Measurements from ENCODE around the gene GSG1L. TPM values are rescaled to one million over a fixed set of nuclear protein-coding genes. Genes with fewer than 3 reads are reported as not detected.
A peak's percentile ranks its signal among the peaks of the same experiment; 100 is the strongest.

GSG1L gene
- total and polyA plus RNA-seq, 2 experiments from 2014 or later = not detected

DNA sequence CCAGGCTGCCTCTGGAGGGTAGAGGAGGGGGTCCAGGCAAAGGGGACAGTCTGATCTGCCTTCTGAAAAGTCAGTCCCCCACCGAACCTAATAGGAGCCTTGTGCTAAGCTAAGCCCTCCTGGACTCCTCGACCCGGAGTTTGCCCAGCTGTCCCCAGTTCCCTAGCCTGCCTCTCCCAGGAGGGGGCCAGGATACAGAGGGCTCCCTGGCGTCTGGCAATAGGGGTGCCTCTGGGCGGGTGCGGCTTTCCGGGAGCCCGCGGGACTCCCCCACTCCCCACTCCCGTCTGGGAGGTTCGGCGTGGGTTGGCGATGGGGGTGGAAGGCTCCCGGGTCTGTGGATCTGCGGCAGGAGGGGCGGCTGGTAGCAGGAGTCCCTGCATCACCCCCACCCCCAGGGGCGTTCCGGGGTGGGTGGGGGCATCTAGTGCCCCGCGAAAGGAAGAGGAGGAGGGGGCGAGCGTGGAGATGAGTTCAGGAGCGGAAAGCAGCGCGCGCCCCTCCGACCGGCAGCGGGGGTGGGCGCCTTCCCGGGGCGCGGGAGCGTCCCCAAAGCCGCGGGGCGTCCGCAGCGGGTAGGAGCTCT lies 1.2 kb downstream of the GSG1L start:
- Histone ChIP-seq H3K27ac (no peak overlapping the region), H3K4me3 (no peak overlapping the region), H2AFZ (no peak overlapping the region), H3K9me2 (replicated peaks; ENCODE audit: insufficient read depth) (no peaks in the 10 kb centered on the region), H3K27me3 (peaks cover 72% of the 10 kb centered on the region), H3K4me1 (ENCODE audit: insufficient read depth) (no peaks in the 10 kb centered on the region), H3K9me3 (ENCODE audit: low read depth) (no peaks in the 10 kb centered on the region), H3K79me2 (no peaks in the 10 kb centered on the region), H4K20me1 (ENCODE audit: insufficient read depth, poor library complexity, severe bottlenecking) (no peaks in the 10 kb centered on the region), H3K4me2 (peak overlapping the region; percentile 75), H3K36me3 (replicated peaks; ENCODE audit: insufficient read depth, low read depth) (no peaks in the 10 kb centered on the region)
- DNase-seq (ENCODE audit: low spot score) = no peak
- TF ChIP-seq, protein P1, sequence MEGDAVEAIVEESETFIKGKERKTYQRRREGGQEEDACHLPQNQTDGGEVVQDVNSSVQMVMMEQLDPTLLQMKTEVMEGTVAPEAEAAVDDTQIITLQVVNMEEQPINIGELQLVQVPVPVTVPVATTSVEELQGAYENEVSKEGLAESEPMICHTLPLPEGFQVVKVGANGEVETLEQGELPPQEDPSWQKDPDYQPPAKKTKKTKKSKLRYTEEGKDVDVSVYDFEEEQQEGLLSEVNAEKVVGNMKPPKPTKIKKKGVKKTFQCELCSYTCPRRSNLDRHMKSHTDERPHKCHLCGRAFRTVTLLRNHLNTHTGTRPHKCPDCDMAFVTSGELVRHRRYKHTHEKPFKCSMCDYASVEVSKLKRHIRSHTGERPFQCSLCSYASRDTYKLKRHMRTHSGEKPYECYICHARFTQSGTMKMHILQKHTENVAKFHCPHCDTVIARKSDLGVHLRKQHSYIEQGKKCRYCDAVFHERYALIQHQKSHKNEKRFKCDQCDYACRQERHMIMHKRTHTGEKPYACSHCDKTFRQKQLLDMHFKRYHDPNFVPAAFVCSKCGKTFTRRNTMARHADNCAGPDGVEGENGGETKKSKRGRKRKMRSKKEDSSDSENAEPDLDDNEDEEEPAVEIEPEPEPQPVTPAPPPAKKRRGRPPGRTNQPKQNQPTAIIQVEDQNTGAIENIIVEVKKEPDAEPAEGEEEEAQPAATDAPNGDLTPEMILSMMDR (IDR thresholded peaks at IDR 0.05; ENCODE audit: poor library complexity) = no peak
- TF ChIP-seq EZH2 (IDR thresholded peaks at IDR 0.05; ENCODE audit: borderline replicate concordance) = peak; percentile 27
- no peak for TF ChIP-seq EZH2phosphoT487 (IDR thresholded peaks at IDR 0.05; ENCODE audit: low read depth, severe bottlenecking, unreplicated experiment)
- 29% methylated on average over 15 of the region's 39 CpGs for whole genome bisulfite sequencing (ENCODE audit: low lambda C conversion rate, missing lambda C conversion rate)

DNA sequence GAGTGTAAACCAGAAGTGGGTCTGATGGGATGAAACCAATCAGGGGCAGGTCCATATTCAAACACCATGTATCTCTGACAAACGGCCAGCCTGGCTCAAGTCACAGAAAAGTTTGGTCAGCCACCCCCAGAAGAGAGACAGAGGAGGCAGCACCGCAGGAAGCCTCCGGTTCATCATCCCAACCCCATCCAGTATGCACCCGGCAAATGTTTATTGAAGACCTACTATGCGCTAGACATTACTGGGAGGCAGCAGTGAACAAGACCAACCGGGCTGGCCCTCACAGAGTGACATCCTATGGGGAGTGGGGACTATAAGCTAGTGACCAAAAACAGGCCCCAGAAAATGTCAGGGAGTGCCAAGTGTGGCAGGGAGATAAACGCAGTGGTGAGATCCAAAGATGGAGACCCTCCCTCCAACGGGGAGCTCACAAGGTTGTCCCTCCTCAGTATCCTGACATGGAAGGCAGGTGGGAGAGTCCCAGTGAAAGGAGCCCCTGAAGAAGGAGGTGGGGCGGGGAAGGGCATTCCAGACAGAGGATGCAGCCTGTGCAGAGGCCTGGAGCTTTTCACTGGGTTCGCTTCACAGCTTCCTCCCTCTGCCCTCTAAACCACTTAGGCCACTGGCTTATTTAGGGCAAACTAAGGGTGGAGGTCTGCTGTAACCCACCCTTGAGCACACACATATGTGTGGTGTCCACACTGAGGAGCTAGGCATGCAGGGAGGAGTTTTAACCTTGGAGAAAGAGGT lies 2.0 kb downstream of the GSG1L start:
- no peaks in the 10 kb centered on the region for H4K20me1 ChIP-seq (ENCODE audit: insufficient read depth, poor library complexity, severe bottlenecking)
- no peaks in the 10 kb centered on the region for H3K9me2 ChIP-seq (replicated peaks; ENCODE audit: insufficient read depth)
- H3K36me3 ChIP-seq (replicated peaks; ENCODE audit: insufficient read depth, low read depth) = no peaks in the 10 kb centered on the region
- H3K27me3 ChIP-seq = peaks cover 70% of the 10 kb centered on the region
- no peak for DNase-seq (ENCODE audit: low spot score)
- TF ChIP-seq, protein P1 (IDR thresholded peaks at IDR 0.05; ENCODE audit: poor library complexity) = no peak
- no peak for TF ChIP-seq EZH2phosphoT487 (IDR thresholded peaks at IDR 0.05; ENCODE audit: low read depth, severe bottlenecking, unreplicated experiment)
- no peak for TF ChIP-seq EZH2 (IDR thresholded peaks at IDR 0.05; ENCODE audit: borderline replicate concordance)
- 74% methylated on average over 10 of the region's 10 CpGs for whole genome bisulfite sequencing (ENCODE audit: low lambda C conversion rate, missing lambda C conversion rate)
- H3K4me1 ChIP-seq (ENCODE audit: insufficient read depth) = no peaks in the 10 kb centered on the region
- no peak overlapping the region for H3K27ac ChIP-seq
- no peaks in the 10 kb centered on the region for H3K79me2 ChIP-seq
- H3K4me3 ChIP-seq = no peak overlapping the region
- H3K9me3 ChIP-seq (ENCODE audit: low read depth) = no peaks in the 10 kb centered on the region
- no peak overlapping the region for H3K4me2 ChIP-seq
- no peak overlapping the region for H2AFZ ChIP-seq

DNA sequence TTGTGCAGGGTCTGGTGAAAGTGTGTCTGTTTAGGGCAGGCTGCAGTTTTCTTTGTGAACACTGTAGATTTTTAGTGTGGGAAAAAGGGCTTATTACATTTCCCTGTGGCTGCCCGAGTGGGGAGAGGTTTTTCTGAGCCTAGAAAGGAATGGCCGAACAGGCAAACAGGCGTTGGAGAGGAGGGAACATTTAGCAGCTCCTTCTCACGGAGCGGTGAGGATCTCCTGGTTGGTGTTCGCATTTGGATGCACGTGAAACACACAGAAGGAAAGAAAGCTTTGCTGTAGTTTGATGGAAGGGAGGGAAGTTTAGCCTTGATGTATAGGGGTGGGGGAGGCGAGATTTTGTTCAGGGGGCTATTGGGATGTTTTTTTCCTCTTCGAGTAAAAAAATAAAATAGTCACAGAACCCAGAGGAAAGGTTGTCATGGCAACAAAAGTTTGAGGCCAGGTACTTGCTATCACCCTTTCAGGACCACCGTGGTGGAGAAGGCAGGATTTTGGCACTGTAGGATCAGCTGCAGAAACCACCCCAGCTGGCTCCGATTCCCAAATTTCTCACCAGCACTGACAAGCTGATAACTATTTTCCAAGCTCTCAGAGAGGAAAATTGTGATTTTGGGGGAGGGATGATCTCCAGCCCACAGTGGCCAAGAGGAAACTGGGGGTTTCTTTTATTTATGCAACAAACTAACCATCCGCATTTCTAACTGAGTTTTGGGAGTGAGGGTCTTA lies 3.5 kb downstream of the GSG1L start:
- TF ChIP-seq, protein P1 (IDR thresholded peaks at IDR 0.05; ENCODE audit: poor library complexity) = no peak
- TF ChIP-seq EZH2 (IDR thresholded peaks at IDR 0.05; ENCODE audit: borderline replicate concordance) (no peak), EZH2phosphoT487 (IDR thresholded peaks at IDR 0.05; ENCODE audit: low read depth, severe bottlenecking, unreplicated experiment) (no peak)
- H3K4me3 ChIP-seq = no peak overlapping the region
- H3K9me3 ChIP-seq (ENCODE audit: low read depth) = no peaks in the 10 kb centered on the region
- no peak overlapping the region for H3K4me2 ChIP-seq
- no peak for DNase-seq (ENCODE audit: low spot score)
- H3K27me3 ChIP-seq = peaks cover 55% of the 10 kb centered on the region
- no peaks in the 10 kb centered on the region for H3K9me2 ChIP-seq (replicated peaks; ENCODE audit: insufficient read depth)
- H3K27ac ChIP-seq = no peak overlapping the region
- no peaks in the 10 kb centered on the region for H3K36me3 ChIP-seq (replicated peaks; ENCODE audit: insufficient read depth, low read depth)
- no peaks in the 10 kb centered on the region for H3K4me1 ChIP-seq (ENCODE audit: insufficient read depth)
- no peaks in the 10 kb centered on the region for H4K20me1 ChIP-seq (ENCODE audit: insufficient read depth, poor library complexity, severe bottlenecking)
- 58% methylated on average over 12 of the region's 12 CpGs for WGBS (ENCODE audit: low lambda C conversion rate, missing lambda C conversion rate)
- H3K79me2 ChIP-seq = no peaks in the 10 kb centered on the region
- H2AFZ ChIP-seq = no peak overlapping the region
